Measurements from ENCODE around the gene BRSK2. TPM values are rescaled to one million over a fixed set of nuclear protein-coding genes. Genes with fewer than 3 reads are reported as not detected.

The BRSK2 gene
- total and polyA plus RNA-seq, 2 experiments from 2014 or later, result 0.11 TPM; not detected in 1

DNA sequence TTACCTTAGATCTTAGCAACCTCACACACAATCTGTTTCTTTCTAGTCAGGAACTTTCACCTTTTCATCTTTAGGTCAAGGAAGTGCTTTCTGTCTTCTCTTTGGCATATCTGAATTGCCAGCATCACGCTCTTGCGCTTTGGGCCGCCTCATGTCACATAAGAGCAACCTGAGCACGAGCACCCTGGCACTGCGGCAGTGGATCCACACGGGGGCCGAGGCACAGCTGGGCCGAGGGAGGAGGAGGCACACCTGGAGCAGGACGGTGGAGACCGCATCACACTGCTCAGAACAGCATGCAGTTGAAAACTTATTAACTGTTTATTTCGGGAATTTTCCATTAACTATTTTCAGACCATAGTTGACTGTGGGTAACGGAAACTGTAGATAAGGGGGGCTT is 86.1 kb downstream of the BRSK2 start:
- Histone ChIP-seq H3K4me1 (ENCODE audit: insufficient read depth) (no peaks in the 10 kb centered on the region), H3K9me2 (ENCODE audit: insufficient read depth) (no peaks in the 10 kb centered on the region), H3K36me3 (ENCODE audit: low read depth) (peaks cover 5% of the 10 kb centered on the region; the same call in 1 of the 2 replicates), H2AFZ (no peak overlapping the region), H3K4me2 (ENCODE audit: unreplicated experiment) (no peak overlapping the region), H3K9me3 (ENCODE audit: low read depth) (no peaks in the 10 kb centered on the region), H3K79me2 (ENCODE audit: insufficient read depth) (no peaks in the 10 kb centered on the region), H3K4me3 (no peak overlapping the region), H3K9ac (no peak overlapping the region), H3K27me3 (replicated peaks; ENCODE audit: insufficient read depth) (no peaks in the 10 kb centered on the region), H3F3A (ENCODE audit: insufficient read depth) (no peaks in the 10 kb centered on the region), H3K27ac (no peak overlapping the region), H4K20me1 (ENCODE audit: insufficient read depth) (no peaks in the 10 kb centered on the region)
- 96 to 98% methylated on average over 12 of the region's 12 CpGs for WGBS, 2 experiments (ENCODE audit: low coverage in 1 of 2, low lambda C conversion rate in 2 of 2, missing lambda C conversion rate in 2 of 2)
- in situ Hi-C loops (cut with MboI), result no loop called here
- TF ChIP-seq EZH2phosphoT487 (IDR thresholded peaks at IDR 0.05; ENCODE audit: insufficient read depth, low read depth), result no peak
- no peak for TF ChIP-seq EZH2 (IDR thresholded peaks at IDR 0.05; ENCODE audit: insufficient read depth, poor library complexity, severe bottlenecking)
- no peak for DNase-seq

- no peak for DNase-seq
- no peaks in the 10 kb centered on the region for H4K20me1 ChIP-seq (ENCODE audit: insufficient read depth)
- in situ Hi-C loops (cut with MboI), result no loop called here
- no peaks in the 10 kb centered on the region for H3K79me2 ChIP-seq (ENCODE audit: insufficient read depth)
- H3F3A ChIP-seq (ENCODE audit: insufficient read depth), result no peaks in the 10 kb centered on the region
- no peaks in the 10 kb centered on the region for H3K27me3 ChIP-seq (replicated peaks; ENCODE audit: insufficient read depth)
- no peak overlapping the region for H3K4me2 ChIP-seq (ENCODE audit: unreplicated experiment)
- no peak overlapping the region for H3K4me3 ChIP-seq
- no peaks in the 10 kb centered on the region for H3K4me1 ChIP-seq (ENCODE audit: insufficient read depth)
- no peaks in the 10 kb centered on the region for H3K9me3 ChIP-seq (ENCODE audit: low read depth)
- H3K9ac ChIP-seq, result no peak overlapping the region
- H2AFZ ChIP-seq, result no peak overlapping the region
- no peak for TF ChIP-seq EZH2phosphoT487 (IDR thresholded peaks at IDR 0.05; ENCODE audit: insufficient read depth, low read depth)
- no peak for TF ChIP-seq EZH2 (IDR thresholded peaks at IDR 0.05; ENCODE audit: insufficient read depth, poor library complexity, severe bottlenecking)
- WGBS, 2 experiments (ENCODE audit: low coverage in 1 of 2, low lambda C conversion rate in 2 of 2, missing lambda C conversion rate in 2 of 2), result 85 to 87% methylated on average over 18 to 20 of the region's 20 CpGs
- H3K9me2 ChIP-seq (ENCODE audit: insufficient read depth), result no peaks in the 10 kb centered on the region
- H3K27ac ChIP-seq, result no peak overlapping the region
- H3K36me3 ChIP-seq (ENCODE audit: low read depth), result peaks cover 5% of the 10 kb centered on the region; the same call in 1 of the 2 replicates
Observed at GRCh38 chr11:1476940-1477736, 87.4 kb downstream of the BRSK2 start.

- Histone ChIP-seq H3K9me2 (ENCODE audit: insufficient read depth) (no peaks in the 10 kb centered on the region), H3K9me3 (ENCODE audit: low read depth) (no peaks in the 10 kb centered on the region), H3K27me3 (replicated peaks; ENCODE audit: insufficient read depth) (no peaks in the 10 kb centered on the region), H3K36me3 (ENCODE audit: low read depth) (peaks cover 5% of the 10 kb centered on the region; the same call in 1 of the 2 replicates), H3K9ac (no peak overlapping the region), H4K20me1 (ENCODE audit: insufficient read depth) (no peaks in the 10 kb centered on the region), H3K4me2 (ENCODE audit: unreplicated experiment) (no peak overlapping the region), H3K4me1 (ENCODE audit: insufficient read depth) (no peaks in the 10 kb centered on the region), H2AFZ (no peak overlapping the region), H3K79me2 (ENCODE audit: insufficient read depth) (peaks cover 4% of the 10 kb centered on the region; the same call in 1 of the 2 replicates), H3K27ac (no peak overlapping the region), H3K4me3 (no peak overlapping the region), H3F3A (ENCODE audit: insufficient read depth) (no peaks in the 10 kb centered on the region)
- in situ Hi-C loops (cut with MboI), result no loop called here
- DNase-seq, result no peak
- TF ChIP-seq EZH2 (IDR thresholded peaks at IDR 0.05; ENCODE audit: insufficient read depth, poor library complexity, severe bottlenecking), result no peak
- TF ChIP-seq EZH2phosphoT487 (IDR thresholded peaks at IDR 0.05; ENCODE audit: insufficient read depth, low read depth), result no peak
- 95 to 96% methylated on average over 13 of the region's 13 CpGs for WGBS, 2 experiments (ENCODE audit: low coverage in 1 of 2, low lambda C conversion rate in 2 of 2, missing lambda C conversion rate in 2 of 2)
Observed at GRCh38 chr11:1478011-1478410, 88.3 kb downstream of the BRSK2 start.

- TF ChIP-seq EZH2phosphoT487 (IDR thresholded peaks at IDR 0.05; ENCODE audit: insufficient read depth, low read depth) (no peak), EZH2 (IDR thresholded peaks at IDR 0.05; ENCODE audit: insufficient read depth, poor library complexity, severe bottlenecking) (no peak)
- H3K4me3 ChIP-seq, result no peak overlapping the region
- H3K79me2 ChIP-seq (ENCODE audit: insufficient read depth), result peaks cover 9% of the 10 kb centered on the region
- H3K9ac ChIP-seq, result no peak overlapping the region
- in situ Hi-C loops (cut with MboI), result no loop called here
- H3K4me1 ChIP-seq (ENCODE audit: insufficient read depth), result no peaks in the 10 kb centered on the region
- no peaks in the 10 kb centered on the region for H3K9me3 ChIP-seq (ENCODE audit: low read depth)
- 0 out of 2 replicates have a peak, but pooled peaks cover 1% of the 10 kb centered on the region for H4K20me1 ChIP-seq (ENCODE audit: insufficient read depth)
- H3K36me3 ChIP-seq (ENCODE audit: low read depth), result peaks cover 5% of the 10 kb centered on the region; the same call in 1 of the 2 replicates
- H3K27ac ChIP-seq, result no peak overlapping the region
- H3K9me2 ChIP-seq (ENCODE audit: insufficient read depth), result no peaks in the 10 kb centered on the region
- WGBS, 2 experiments (ENCODE audit: low coverage in 1 of 2, low lambda C conversion rate in 2 of 2, missing lambda C conversion rate in 2 of 2), result 93 to 94% methylated on average over 8 of the region's 9 CpGs
- H3K4me2 ChIP-seq (ENCODE audit: unreplicated experiment), result no peak overlapping the region
- DNase-seq, result no peak
- no peaks in the 10 kb centered on the region for H3F3A ChIP-seq (ENCODE audit: insufficient read depth)
- no peak overlapping the region for H2AFZ ChIP-seq
- no peaks in the 10 kb centered on the region for H3K27me3 ChIP-seq (replicated peaks; ENCODE audit: insufficient read depth)
Observed at GRCh38 chr11:1478544-1478943, 88.8 kb downstream of the BRSK2 start.

All from GM23248 (cell line).